KOPT-K1 (cell line): Measurements from ENCODE around the gene MAN2B2.
A peak's percentile ranks its signal among the peaks of the same experiment; 100 is the strongest.
"Not testable (repeated sequence)": the region's sequence is repeated elsewhere in the genome, so short reads cannot be mapped to it uniquely, and the experiment has no call there.

Experiments used
- H3K27ac ChIP-seq: fragments of 200-600 bp; sonication (generic); 2 replicates; pipeline ENCODE4 v1.5.1; 2016; ENCODE audit warnings: antibody characterized with exemption, mild to moderate bottlenecking, low read depth, low read length; ENCODE audit not compliant: poor library complexity, severe bottlenecking
- H3K36me3 ChIP-seq: fragments of 200-600 bp; sonication (generic); 2 replicates; pipeline ENCODE4 v1.5.1; 2017; ENCODE audit warnings: antibody characterized with exemption, mild to moderate bottlenecking, low read length, moderate library complexity; ENCODE audit not compliant: insufficient read depth
- H3K9me3 ChIP-seq: fragments of 200-600 bp; sonication (generic); 2 replicates; pipeline ENCODE4 v1.5.1; 2017; ENCODE audit warnings: antibody characterized with exemption, low read length, mild to moderate bottlenecking; ENCODE audit not compliant: insufficient read depth, poor library complexity, severe bottlenecking

Gene MAN2B2

DNA sequence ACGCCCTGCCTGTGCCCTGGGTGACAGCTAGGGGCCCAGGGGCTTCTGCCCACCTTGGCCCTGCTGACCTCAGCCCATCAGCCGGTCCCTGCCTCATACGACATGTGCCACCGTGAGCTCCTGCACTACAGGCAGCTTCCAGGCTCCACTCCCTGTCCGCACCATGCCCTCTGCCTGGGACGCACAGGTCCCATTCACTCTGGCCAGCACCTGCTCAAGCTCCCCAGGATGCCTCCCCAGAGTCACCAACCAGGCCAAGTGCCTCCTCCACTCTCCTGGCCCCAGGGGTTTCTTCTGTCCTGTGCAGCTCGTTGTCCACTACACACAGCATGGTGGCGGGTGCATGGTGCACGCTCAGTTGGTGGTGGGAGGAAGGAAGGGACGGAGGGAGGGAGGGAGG lies 45.3 kb downstream of the MAN2B2 start:
- H3K36me3 ChIP-seq: peaks cover 57% of the 10 kb centered on the region
- no peaks in the 10 kb centered on the region for H3K9me3 ChIP-seq
- no peak overlapping the region for H3K27ac ChIP-seq

DNA sequence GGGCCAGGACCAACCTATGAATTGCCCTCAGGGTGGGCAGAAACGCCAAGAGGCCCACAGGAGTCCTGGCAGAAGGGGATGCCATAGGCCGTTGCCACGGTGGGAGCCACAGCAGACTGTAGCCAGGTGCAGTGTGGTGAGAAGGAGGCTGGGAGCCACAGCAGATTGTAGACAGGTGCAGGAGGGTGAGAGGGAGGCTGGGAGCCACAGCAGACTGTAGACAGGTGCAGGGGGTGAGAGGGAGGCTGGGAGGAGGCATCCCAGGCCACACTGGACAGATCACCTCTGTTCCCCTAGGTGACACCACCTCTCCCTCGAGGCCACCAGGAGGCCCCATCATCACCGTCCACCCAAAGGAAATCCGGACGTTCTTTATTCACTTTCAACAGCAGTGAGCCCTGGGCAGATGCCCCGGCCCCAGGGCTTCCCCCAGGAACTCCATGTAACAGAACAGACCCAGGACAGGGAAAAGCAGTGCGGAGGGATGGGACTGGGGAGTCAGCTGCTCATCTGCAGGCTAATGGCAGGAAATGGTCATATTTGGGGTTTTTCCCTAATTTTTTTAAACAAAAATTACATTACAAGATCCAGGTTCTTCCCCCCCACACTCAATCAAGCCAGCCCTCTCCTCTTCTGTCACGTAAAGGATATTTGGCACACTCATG lies 46.0 kb downstream of the MAN2B2 start:
- peaks cover 50% of the 10 kb centered on the region for H3K36me3 ChIP-seq
- H3K9me3 ChIP-seq: no peaks in the 10 kb centered on the region
- no peak overlapping the region for H3K27ac ChIP-seq

- H3K27ac ChIP-seq: no peak overlapping the region
- peaks cover 44% of the 10 kb centered on the region for H3K36me3 ChIP-seq
- no peaks in the 10 kb centered on the region for H3K9me3 ChIP-seq
These were observed 46.6 kb downstream of the MAN2B2 start for GRCh38 chr4:6621556-6621927.

- peaks cover 32% of the 10 kb centered on the region for H3K36me3 ChIP-seq
- no peak overlapping the region for H3K27ac ChIP-seq
- no peaks in the 10 kb centered on the region for H3K9me3 ChIP-seq
These were observed 47.8 kb downstream of the MAN2B2 start for GRCh38 chr4:6622744-6623143.

DNA sequence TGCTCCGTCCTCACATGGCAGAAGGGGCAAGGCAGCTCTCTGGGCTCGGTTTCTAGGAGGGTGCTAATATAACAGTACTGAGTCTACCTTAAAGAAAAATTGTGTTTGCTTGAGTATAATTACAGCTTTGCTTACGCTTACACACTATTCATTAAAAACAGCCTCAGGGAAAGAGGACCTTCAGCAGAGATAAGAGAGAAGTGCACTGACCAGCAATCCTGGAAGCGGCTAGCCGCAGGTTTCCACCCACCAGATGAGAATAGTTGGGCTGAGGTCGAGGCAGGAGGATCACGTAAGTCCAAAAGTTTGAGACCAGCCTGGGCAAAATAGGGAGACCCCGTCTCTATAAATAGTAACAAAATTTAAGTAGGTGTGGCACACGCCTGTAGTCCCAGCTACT lies 50.3 kb downstream of the MAN2B2 start:
- Histone ChIP-seq H3K27ac (no peak overlapping the region), H3K36me3 (peaks cover 7% of the 10 kb centered on the region; the same call in 1 of the 2 replicates), H3K9me3 (no peaks in the 10 kb centered on the region)

DNA sequence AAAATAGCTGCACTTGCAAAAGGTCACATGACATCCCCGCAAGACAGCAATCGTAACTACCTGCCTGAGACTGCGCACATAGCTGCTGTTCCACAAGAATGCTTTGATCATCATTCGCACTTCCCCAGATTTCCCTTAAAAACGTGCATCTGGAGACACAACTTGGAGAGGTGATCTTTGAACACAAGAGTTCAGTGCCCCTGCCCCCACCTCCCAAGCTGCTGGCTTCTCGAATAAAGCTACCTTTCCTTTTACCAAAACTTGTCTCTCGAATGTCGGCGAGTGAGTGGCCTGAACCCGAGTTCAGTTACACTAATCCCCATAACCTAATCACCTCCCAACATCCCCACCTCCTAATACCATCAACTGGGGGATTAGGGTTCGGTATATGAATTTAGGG lies 51.1 kb downstream of the MAN2B2 start:
- Histone ChIP-seq H3K36me3 (0 out of 2 replicates have a peak, but pooled peaks cover 4% of the 10 kb centered on the region), H3K27ac (no peak overlapping the region), H3K9me3 (no peaks in the 10 kb centered on the region)

DNA sequence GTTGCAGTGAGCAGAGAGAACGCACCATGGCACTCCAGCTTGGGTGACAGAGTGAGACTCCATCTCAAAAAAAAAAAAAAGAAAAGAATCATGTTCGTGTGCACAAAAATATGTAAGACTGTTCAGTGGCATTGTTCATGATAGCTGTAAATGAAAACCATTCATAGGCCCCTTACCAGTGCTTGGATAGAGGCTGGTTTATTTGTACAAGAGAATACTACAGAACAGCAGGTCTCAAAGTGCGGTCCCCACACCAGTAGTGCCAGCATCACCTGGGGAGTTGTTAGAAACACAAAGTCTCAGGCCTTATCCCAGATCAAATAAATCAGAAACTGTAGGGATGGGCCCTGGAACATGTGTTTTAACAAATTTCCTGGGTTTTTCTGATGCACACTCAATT lies 52.8 kb downstream of the MAN2B2 start:
- Histone ChIP-seq H3K9me3 (no peaks in the 10 kb centered on the region), H3K36me3 (no peaks in the 10 kb centered on the region), H3K27ac (no peak overlapping the region)

DNA sequence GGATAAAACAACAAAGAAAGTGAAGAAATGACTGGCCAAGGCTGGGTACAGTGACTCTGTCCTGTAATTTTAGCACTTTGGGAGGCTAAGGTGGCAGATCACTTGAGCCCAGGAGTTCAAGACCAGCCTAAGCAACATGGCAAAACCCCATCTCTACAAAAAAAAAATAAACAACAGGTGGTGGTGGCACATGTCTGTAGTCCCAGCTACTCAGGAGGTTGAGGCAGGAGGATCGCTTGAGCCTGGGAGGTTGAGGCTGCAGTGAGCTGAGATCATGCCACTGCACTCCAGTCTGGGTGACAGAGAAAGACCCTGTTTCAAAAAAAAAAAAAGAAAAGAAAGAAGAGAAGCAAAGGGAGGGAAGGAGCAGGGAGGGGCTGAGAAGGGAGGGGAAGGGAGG lies 53.5 kb downstream of the MAN2B2 start:
- H3K27ac ChIP-seq, H3K36me3 ChIP-seq, H3K9me3 ChIP-seq: not testable (repeated sequence)

GRCh38 chr4:6632125-6632524 lies 57.1 kb downstream of the MAN2B2 start:
- Histone ChIP-seq H3K9me3 (no peaks in the 10 kb centered on the region), H3K36me3 (no peaks in the 10 kb centered on the region), H3K27ac (no peak overlapping the region)

- H3K36me3 ChIP-seq: no peaks in the 10 kb centered on the region
- H3K9me3 ChIP-seq: no peaks in the 10 kb centered on the region
- H3K27ac ChIP-seq: peak overlapping the region; percentile 17
These were observed 58.3 kb downstream of the MAN2B2 start for GRCh38 chr4:6633091-6633906.

GRCh38 chr4:6634746-6635145 lies 59.8 kb downstream of the MAN2B2 start:
- Histone ChIP-seq H3K27ac (no peak overlapping the region), H3K36me3 (no peaks in the 10 kb centered on the region), H3K9me3 (no peaks in the 10 kb centered on the region)

DNA sequence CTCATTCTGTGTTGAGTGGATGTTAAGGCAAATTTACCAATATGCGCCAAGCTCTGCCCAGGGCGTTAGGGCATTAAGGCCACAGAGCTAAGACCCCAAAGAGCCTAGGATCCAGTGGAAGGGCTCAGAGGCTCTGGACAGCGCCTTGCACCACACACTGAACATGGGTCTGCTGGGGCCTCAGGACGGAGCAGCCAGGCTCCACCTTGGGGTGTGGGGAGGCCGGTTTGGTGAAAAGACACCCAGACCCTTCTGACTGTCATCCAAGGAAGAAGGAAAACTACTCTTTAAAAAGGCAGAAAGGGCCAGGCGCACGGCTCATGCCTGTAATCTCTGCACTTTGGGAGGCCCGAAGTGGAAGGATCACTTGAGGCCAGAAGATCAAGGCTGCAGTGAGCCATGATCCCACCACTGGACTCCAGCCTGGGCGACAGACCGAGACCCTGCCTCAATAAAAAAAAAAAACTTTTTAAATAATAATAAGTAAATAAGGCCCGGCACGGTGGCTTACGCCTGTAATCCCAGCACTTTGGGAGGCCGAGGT lies 64.2 kb downstream of the MAN2B2 start:
- Histone ChIP-seq H3K36me3 (peaks cover 28% of the 10 kb centered on the region), H3K9me3 (no peaks in the 10 kb centered on the region), H3K27ac (no peak overlapping the region)

GRCh38 chr4:6640292-6641163 lies 65.5 kb downstream of the MAN2B2 start, which contains the start of gene MRFAP1:
TSS of gene MRFAP1 (plus strand) at chr4:6640685. CDS start at chr4:6640863, 178 bp downstream.
- H3K36me3 ChIP-seq: peaks cover 32% of the 10 kb centered on the region
- peak within 1 kb of the TSS; percentile 91 for H3K27ac ChIP-seq
- H3K9me3 ChIP-seq: no peaks in the 10 kb centered on the region

GRCh38 chr4:6641164-6641970 lies 66.4 kb downstream of the MAN2B2 start:
- Histone ChIP-seq H3K9me3 (no peaks in the 10 kb centered on the region), H3K27ac (peak overlapping the region; percentile 91), H3K36me3 (peaks cover 32% of the 10 kb centered on the region)
